SK-N-SH (cell line): Measurements from ENCODE around the gene ZNF221. TPM values are rescaled to one million over a fixed set of nuclear protein-coding genes. Genes with fewer than 3 reads are reported as not detected.

Source experiments
- CTCF ChIA-PET: fragments of 300-600, 350-600 bp; formaldehyde crosslinking; extraction: SDS; loops from one replicate; lab custom pipeline; 2021; lab: Yijun Ruan, JAX
- POLR2A ChIA-PET: fragments of 350-600 bp; sonication (Branson Sonifier 250); formaldehyde crosslinking; extraction: SDS; loops from one replicate; lab custom pipeline; 2020; ENCODE audit warnings: antibody characterized with exemption, inconsistent platforms; lab: Yijun Ruan, JAX
- DNase-seq: peaks from one replicate; pipeline ENCODE4 v3.0.0; 2012
- H2AFZ ChIP-seq: fragments of 200-600 bp; sonication (generic); 2 replicates; pipeline ENCODE4 v1.8.1; 2016; ENCODE audit warnings: antibody characterized with exemption, mild to moderate bottlenecking, low read depth
- H3F3A ChIP-seq: fragments of 200-600 bp; sonication (generic); replicated peaks from 2 replicates; pipeline ENCODE3; 2016; ENCODE audit warnings: antibody characterized with exemption, mild to moderate bottlenecking; ENCODE audit not compliant: insufficient read depth
- H3K27ac ChIP-seq, 2 experiments: fragments of 200-500 bp in 1 of 2; fragments of 200-600 bp in 1 of 2; sonication (Bioruptor generic) in 1 of 2; sonication (generic), shearing (Covaris generic) in 1 of 2; 2 replicates each; pipeline versions ENCODE4 v1.5.1 to v1.6.1; 2014 to 2016; ENCODE audit warnings: low read depth in 2 of 2, inconsistent platforms in 1 of 2, low read length in 1 of 2, mild to moderate bottlenecking in 1 of 2, mixed read lengths in 1 of 2
- H3K27me3 ChIP-seq: fragments of 200-600 bp; sonication (generic), shearing (Covaris generic); 2 replicates; pipeline ENCODE4 v1.6.1; 2016; ENCODE audit warnings: mixed run types; ENCODE audit not compliant: insufficient read depth
- H3K36me3 ChIP-seq, 2 experiments: fragments of 200-500 bp in 1 of 2; fragments of 200-600 bp in 1 of 2; sonication (Bioruptor generic) in 1 of 2; sonication (generic) in 1 of 2; replicated peaks in 1 of 2; 2 replicates each; pipeline versions ENCODE3 to v1.5.1; 2014 to 2016; ENCODE audit warnings: low read length in 1 of 2, mild to moderate bottlenecking in 1 of 2; ENCODE audit not compliant: insufficient read depth in 2 of 2, control insufficient read depth in 1 of 2
- H3K4me1 ChIP-seq, 2 experiments: fragments of 200-500 bp in 1 of 2; fragments of 200-600 bp in 1 of 2; sonication (Bioruptor generic) in 1 of 2; sonication (generic), shearing (Covaris generic) in 1 of 2; 2 replicates each; pipeline versions ENCODE4 v1.5.1 to v1.6.1; 2014 to 2016; ENCODE audit warnings: low read depth in 1 of 2, low read length in 1 of 2, mixed run types in 1 of 2; ENCODE audit not compliant: insufficient read depth in 2 of 2, control insufficient read depth in 1 of 2
- H3K4me2 ChIP-seq: fragments of 200-600 bp; sonication (generic), shearing (Covaris generic); 2 replicates; pipeline ENCODE4 v1.6.1; 2017; ENCODE audit warnings: mixed run types
- H3K4me3 ChIP-seq, 2 experiments: fragments of 200-500 bp in 1 of 2; fragments of 200-600 bp in 1 of 2; sonication (Bioruptor generic) in 1 of 2; sonication (generic), shearing (Covaris generic) in 1 of 2; 2 replicates each; pipeline versions ENCODE4 v1.5.1 to v1.8.1; 2014 to 2016; ENCODE audit warnings: low read depth in 2 of 2, inconsistent platforms in 1 of 2, low read length in 1 of 2, mild to moderate bottlenecking in 1 of 2, mixed read lengths in 1 of 2, moderate library complexity in 1 of 2
- H3K79me2 ChIP-seq: fragments of 200-600 bp; sonication (generic); 2 replicates; pipeline ENCODE4 v1.8.1; 2017; ENCODE audit warnings: mild to moderate bottlenecking; ENCODE audit not compliant: insufficient read depth
- H3K9ac ChIP-seq: fragments of 200-600 bp; sonication (generic); 2 replicates; pipeline ENCODE4 v1.6.1; 2017; ENCODE audit warnings: mixed run types
- H3K9me2 ChIP-seq: fragments of 200-600 bp; sonication (generic); 2 replicates; pipeline ENCODE4 v1.6.1; 2017; ENCODE audit warnings: mixed run types
- H3K9me3 ChIP-seq: fragments of 200-600 bp; sonication (generic); 2 replicates; pipeline ENCODE4 v1.6.1; 2017; ENCODE audit warnings: mixed run types, mild to moderate bottlenecking, moderate library complexity
- H4K20me1 ChIP-seq: fragments of 200-600 bp; sonication (generic); 2 replicates; pipeline ENCODE4 v1.6.1; 2017; ENCODE audit warnings: mild to moderate bottlenecking, mixed run types; ENCODE audit not compliant: insufficient read depth
- CHD2 ChIP-seq: fragments of 150-350 bp; IDR thresholded peaks from 2 replicates; pipeline ENCODE4 v1.6.1; 2018; ENCODE audit warnings: low read length; ENCODE audit not compliant: partially characterized antibody
- ELF1 ChIP-seq: IDR thresholded peaks from 2 replicates; pipeline ENCODE4 v1.4.0; 2012
- EP300 ChIP-seq, 2 experiments: IDR thresholded peaks; 2 replicates each; pipeline versions ENCODE4 v1.4.0 to v1.6.1; 2012; ENCODE audit warnings: borderline replicate concordance in 1 of 2, low read depth in 1 of 2, low read length in 1 of 2
- FOSL2 ChIP-seq: IDR thresholded peaks from 2 replicates; pipeline ENCODE4 v1.4.0; 2012; ENCODE audit warnings: low read depth, mild to moderate bottlenecking, moderate library complexity, borderline replicate concordance
- FOXM1 ChIP-seq: IDR thresholded peaks from 2 replicates; pipeline ENCODE4 v1.4.0; 2012; ENCODE audit warnings: low read depth, mild to moderate bottlenecking
- GATA2 ChIP-seq: sonication (generic); formaldehyde crosslinking; IDR thresholded peaks from 2 replicates; pipeline ENCODE4 v1.5.0; 2020; ENCODE audit warnings: mild to moderate bottlenecking, missing genetic modification reagents
- JUND ChIP-seq: IDR thresholded peaks from 2 replicates; pipeline ENCODE4 v1.4.0; 2012
- MEF2A ChIP-seq: IDR thresholded peaks from 2 replicates; pipeline ENCODE4 v1.4.0; 2012; ENCODE audit warnings: low read depth, borderline replicate concordance
- REST ChIP-seq: IDR thresholded peaks from 2 replicates; pipeline ENCODE4 v1.6.1; 2012; ENCODE audit warnings: mild to moderate bottlenecking, low read depth, low read length, moderate library complexity
- RXRA ChIP-seq: IDR thresholded peaks from 2 replicates; pipeline ENCODE4 v1.4.0; 2012; ENCODE audit warnings: low read depth, mild to moderate bottlenecking, borderline replicate concordance
- SMC3 ChIP-seq: IDR thresholded peaks from 2 replicates; pipeline ENCODE4 v1.6.1; 2012; ENCODE audit warnings: low read depth, low read length, improper control_type of control experiment
- TAF1 ChIP-seq: IDR thresholded peaks from 2 replicates; pipeline ENCODE4 v1.6.1; 2012; ENCODE audit warnings: low read depth, mild to moderate bottlenecking, low read length, moderate library complexity, borderline replicate concordance
- TCF12 ChIP-seq: IDR thresholded peaks from 2 replicates; pipeline ENCODE4 v1.4.0; 2012
- TEAD4 ChIP-seq: IDR thresholded peaks from 2 replicates; pipeline ENCODE4 v1.4.0; 2012; ENCODE audit warnings: mild to moderate bottlenecking, borderline replicate concordance; ENCODE audit not compliant: insufficient read depth
- ZBTB33 ChIP-seq: IDR thresholded peaks from 2 replicates; pipeline ENCODE4 v1.4.0; 2012; ENCODE audit warnings: low read depth, borderline replicate concordance
- WGBS: methylation state at CpG from one replicate; pipeline ENCODE4 v1.1.6; 2017; ENCODE audit warnings: low lambda C conversion rate; 5-methylcytosine and 5-hydroxymethylcytosine counted together
- polyA plus RNA-seq, 3 experiments: library from polyadenylated mRNA; depleted of rRNA; stranded (reverse); fragments of >200 nt; gene quantifications; 2 replicates each; pipeline ENCODE4 v1.2.3, GENCODE V29; 2012

Gene ZNF221
- polyA plus RNA-seq, 1 of the 3 experiments (the other 2 are of a cell fraction), result 0.64 TPM

GRCh38 chr19:43908659-43909058, 42.4 kb upstream of the ZNF221 start:
- no peak for DNase-seq
- H2AFZ ChIP-seq, result no peak overlapping the region
- H3K9ac ChIP-seq, result no peak overlapping the region
- no peaks in the 10 kb centered on the region for H3K79me2 ChIP-seq
- H3K4me2 ChIP-seq, result no peak overlapping the region
- no peaks in the 10 kb centered on the region for H3K9me2 ChIP-seq
- H3K36me3 ChIP-seq, result peaks cover 8 to 23% of the 10 kb centered on the region in 2 experiments
- ChIA-PET POLR2A (no interaction called here), CTCF (no interaction called here)
- H3K4me1 ChIP-seq, result no peaks in the 10 kb centered on the region
- H3K9me3 ChIP-seq, result peaks cover 9% of the 10 kb centered on the region; the same call in 1 of the 2 replicates
- TF ChIP-seq RXRA (no peak), MEF2A (no peak), SMC3 (no peak), TCF12 (no peak), TEAD4 (no peak), ELF1 (no peak), ZBTB33 (no peak), FOXM1 (no peak)
- no peak overlapping the region for H3K27ac ChIP-seq
- H3K27me3 ChIP-seq, result no peaks in the 10 kb centered on the region
- no peaks in the 10 kb centered on the region for H3F3A ChIP-seq
- H3K4me3 ChIP-seq, result no peak overlapping the region
- 45% methylated on average over 1 of the region's 1 CpG for WGBS
- H4K20me1 ChIP-seq, result no peaks in the 10 kb centered on the region

- no peak for DNase-seq
These were observed 40.1 kb upstream of the ZNF221 start for GRCh38 chr19:43910884-43911283.

More at GRCh38 chr19:43910884-43911283, 40.1 kb upstream of the ZNF221 start:
- POLR2A ChIA-PET, result no interaction called here
- TF ChIP-seq CHD2, result no peak
- no peak for TF ChIP-seq SMC3
- no peak for TF ChIP-seq JUND
- TF ChIP-seq REST, result no peak
- TF ChIP-seq EP300 (IDR thresholded peaks at IDR 0.05; ENCODE audit: borderline replicate concordance in 1 of 2, low read depth in 1 of 2, low read length in 1 of 2), result no peak
- TF ChIP-seq FOSL2, result no peak
- no peak for TF ChIP-seq TAF1
- no peak for TF ChIP-seq GATA2 (CRISPR knock-in tag)
- no peak overlapping the region for H3K4me2 ChIP-seq
- no peak overlapping the region for H3K27ac ChIP-seq
- H3K4me3 ChIP-seq, result no peak overlapping the region
- no peaks in the 10 kb centered on the region for H3K79me2 ChIP-seq
- H4K20me1 ChIP-seq, result no peaks in the 10 kb centered on the region
- H3K36me3 ChIP-seq, result peaks cover 30 to 46% of the 10 kb centered on the region in 2 experiments
- no peak overlapping the region for H2AFZ ChIP-seq
- H3K9me3 ChIP-seq, result peaks cover 25% of the 10 kb centered on the region; the same call in 1 of the 2 replicates
- no peak overlapping the region for H3K9ac ChIP-seq
- no peaks in the 10 kb centered on the region for H3K4me1 ChIP-seq
- H3F3A ChIP-seq, result no peaks in the 10 kb centered on the region
- CTCF ChIA-PET, result no interaction called here
- no peaks in the 10 kb centered on the region for H3K27me3 ChIP-seq
- no peaks in the 10 kb centered on the region for H3K9me2 ChIP-seq
